Measurements from ENCODE around the gene VWCE.

- TF ChIP-seq CTCF (conservative IDR thresholded peaks at IDR 0.05; ENCODE audit: low read length) = no peak
- TF ChIP-seq EZH2phosphoT487 (IDR thresholded peaks at IDR 0.05; ENCODE audit: borderline replicate concordance, low read depth, low read length) = no peak
Observed at GRCh38 chr11:61273178-61274078, 21.7 kb downstream of the VWCE start.

Data from OCI-LY7 (cell line).